ENCODE results near the gene PHF20.

DNA sequence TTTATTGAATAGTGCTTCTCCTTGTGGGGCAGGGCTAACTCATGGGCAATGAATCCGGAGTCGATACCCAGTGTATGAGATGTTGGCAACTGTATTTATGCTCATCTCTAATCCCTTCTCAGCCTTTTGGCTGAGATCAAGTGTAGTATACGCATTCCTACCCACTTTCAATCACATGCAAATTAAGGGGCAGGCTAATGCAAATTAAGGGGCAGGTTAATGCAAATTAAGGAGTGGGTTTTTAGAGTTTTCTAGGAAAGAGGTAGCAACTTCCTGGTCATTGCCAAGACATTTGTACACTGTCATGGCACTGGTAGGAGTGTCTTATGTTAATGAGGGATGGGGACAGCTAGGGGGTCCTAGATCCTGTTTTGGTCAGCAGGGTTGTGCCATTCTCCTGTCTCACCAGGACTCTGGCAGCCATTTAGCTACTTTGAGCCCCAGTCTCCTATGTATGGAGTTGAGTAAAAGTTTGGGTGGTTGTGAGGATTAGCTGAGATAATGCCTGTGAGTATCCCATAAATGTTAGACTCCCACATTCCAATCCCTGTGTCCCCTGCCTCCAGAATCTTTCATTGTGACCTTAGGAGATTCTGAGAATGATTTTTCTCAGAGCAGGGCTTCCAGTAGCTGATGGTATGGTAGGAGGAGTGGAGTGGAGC is 196.3 kb downstream of the PHF20 start, which contains the start of gene CNBD2:
- TF ChIP-seq CTCF (IDR thresholded peaks at IDR 0.05) (no peak), POLR2A (IDR thresholded peaks at IDR 0.05) (no peak)
